OCI-LY3 (cell line): ENCODE results near the gene EPHB1.

ENCODE experiments used
- CTCF ChIP-seq: fragments of 200-600, 300-600 bp; sonication (generic); IDR thresholded peaks from 2 replicates; pipeline ENCODE4 v1.5.1; 2014; ENCODE audit warnings: antibody characterized with exemption, low read length, low read depth
- EZH2phosphoT487 ChIP-seq: fragments of 200-600 bp; shearing (Covaris generic); IDR thresholded peaks from 2 replicates; pipeline ENCODE4 v1.6.1; 2018; ENCODE audit warnings: antibody characterized with exemption, mixed run types, low read depth

- no peak for TF ChIP-seq EZH2phosphoT487
- TF ChIP-seq CTCF, result no peak
Observed at GRCh38 chr3:135034291-135034768, 239.3 kb downstream of the EPHB1 start.
